ENCODE results near the gene ZNF831. TPM values are rescaled to one million over a fixed set of nuclear protein-coding genes. Genes with fewer than 3 reads are reported as not detected.

Gene ZNF831
- total RNA-seq, 4 donors from 2014 or later = 0.20 to 3.8 (median 2.3) TPM

DNA sequence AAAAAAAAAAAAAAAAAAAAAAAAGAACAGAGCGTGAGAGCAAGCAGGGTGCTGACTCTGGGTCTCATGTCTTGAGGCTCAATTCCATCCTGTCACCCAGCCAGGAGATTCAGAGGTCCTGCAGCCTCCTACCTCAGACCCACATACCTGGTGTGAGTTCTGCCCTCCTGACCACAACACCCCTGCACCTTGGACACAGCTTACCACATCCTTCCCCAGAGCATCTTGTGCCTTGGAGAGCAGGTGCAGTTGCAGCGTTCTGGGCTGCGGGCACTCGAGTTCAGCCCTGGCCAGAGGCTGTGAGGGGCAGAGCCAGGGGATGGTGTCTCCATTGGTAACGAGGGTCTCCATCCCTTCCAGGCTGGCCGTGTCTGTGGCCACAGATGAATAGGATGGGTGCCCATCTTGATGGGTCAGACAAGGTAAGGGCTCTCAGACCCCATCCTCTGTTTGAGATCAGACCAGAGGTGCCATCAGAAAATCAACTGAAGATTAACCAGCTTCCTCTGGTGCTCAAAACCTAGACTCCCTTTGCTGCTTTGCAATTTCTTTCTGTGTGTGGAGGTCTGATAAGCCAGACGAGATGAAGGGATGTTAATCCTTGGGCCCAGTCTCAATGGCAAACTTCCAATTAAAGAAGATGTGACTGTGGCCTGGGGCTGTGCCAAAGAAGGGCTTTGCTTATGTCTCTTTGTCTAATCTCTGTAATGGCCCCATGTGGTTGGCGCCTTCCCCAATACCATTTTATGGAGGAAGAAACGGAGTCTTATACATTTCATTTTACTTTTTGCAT lies 14.7 kb upstream of the ZNF831 start:
- Histone ChIP-seq H3K4me3 (no peak overlapping the region), H3K4me1 (peaks cover 0 to 12% (median 0%) of the 10 kb centered on the region in 4 donors), H3K27ac (peak overlapping the region in 3 of 4 donors; percentile 32 to 49 (median 40)), H3K36me3 (no peaks in the 10 kb centered on the region), H3K9me3 (no peaks in the 10 kb centered on the region), H3K27me3 (no peaks in the 10 kb centered on the region)
- intact Hi-C loops (cut with DNase I; ENCODE audit: low total_unique reads) = no loop called here
- TF ChIP-seq, protein P1, sequence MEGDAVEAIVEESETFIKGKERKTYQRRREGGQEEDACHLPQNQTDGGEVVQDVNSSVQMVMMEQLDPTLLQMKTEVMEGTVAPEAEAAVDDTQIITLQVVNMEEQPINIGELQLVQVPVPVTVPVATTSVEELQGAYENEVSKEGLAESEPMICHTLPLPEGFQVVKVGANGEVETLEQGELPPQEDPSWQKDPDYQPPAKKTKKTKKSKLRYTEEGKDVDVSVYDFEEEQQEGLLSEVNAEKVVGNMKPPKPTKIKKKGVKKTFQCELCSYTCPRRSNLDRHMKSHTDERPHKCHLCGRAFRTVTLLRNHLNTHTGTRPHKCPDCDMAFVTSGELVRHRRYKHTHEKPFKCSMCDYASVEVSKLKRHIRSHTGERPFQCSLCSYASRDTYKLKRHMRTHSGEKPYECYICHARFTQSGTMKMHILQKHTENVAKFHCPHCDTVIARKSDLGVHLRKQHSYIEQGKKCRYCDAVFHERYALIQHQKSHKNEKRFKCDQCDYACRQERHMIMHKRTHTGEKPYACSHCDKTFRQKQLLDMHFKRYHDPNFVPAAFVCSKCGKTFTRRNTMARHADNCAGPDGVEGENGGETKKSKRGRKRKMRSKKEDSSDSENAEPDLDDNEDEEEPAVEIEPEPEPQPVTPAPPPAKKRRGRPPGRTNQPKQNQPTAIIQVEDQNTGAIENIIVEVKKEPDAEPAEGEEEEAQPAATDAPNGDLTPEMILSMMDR (IDR thresholded peaks at IDR 0.05) = no peak
- TF ChIP-seq POLR2AphosphoS5 (IDR thresholded peaks at IDR 0.05) (no peak), POLR2A (IDR thresholded peaks at IDR 0.05) (no peak), EP300 (IDR thresholded peaks at IDR 0.05; ENCODE audit: low read depth) (no peak)
- in situ Hi-C loops (cut with MboI; ENCODE audit: low pct_ligation_motif_present in 1 of 4, low pct_unique_long_range_greater_than_20kb in 1 of 4, low sequenced_read_pairs in 3 of 4) = no loop called here
- 79 to 82% methylated on average over 4 to 9 of the region's 9 CpGs for WGBS, 2 donors (ENCODE audit: low coverage in 1 of 2)
- DNase-seq = no peak

DNA sequence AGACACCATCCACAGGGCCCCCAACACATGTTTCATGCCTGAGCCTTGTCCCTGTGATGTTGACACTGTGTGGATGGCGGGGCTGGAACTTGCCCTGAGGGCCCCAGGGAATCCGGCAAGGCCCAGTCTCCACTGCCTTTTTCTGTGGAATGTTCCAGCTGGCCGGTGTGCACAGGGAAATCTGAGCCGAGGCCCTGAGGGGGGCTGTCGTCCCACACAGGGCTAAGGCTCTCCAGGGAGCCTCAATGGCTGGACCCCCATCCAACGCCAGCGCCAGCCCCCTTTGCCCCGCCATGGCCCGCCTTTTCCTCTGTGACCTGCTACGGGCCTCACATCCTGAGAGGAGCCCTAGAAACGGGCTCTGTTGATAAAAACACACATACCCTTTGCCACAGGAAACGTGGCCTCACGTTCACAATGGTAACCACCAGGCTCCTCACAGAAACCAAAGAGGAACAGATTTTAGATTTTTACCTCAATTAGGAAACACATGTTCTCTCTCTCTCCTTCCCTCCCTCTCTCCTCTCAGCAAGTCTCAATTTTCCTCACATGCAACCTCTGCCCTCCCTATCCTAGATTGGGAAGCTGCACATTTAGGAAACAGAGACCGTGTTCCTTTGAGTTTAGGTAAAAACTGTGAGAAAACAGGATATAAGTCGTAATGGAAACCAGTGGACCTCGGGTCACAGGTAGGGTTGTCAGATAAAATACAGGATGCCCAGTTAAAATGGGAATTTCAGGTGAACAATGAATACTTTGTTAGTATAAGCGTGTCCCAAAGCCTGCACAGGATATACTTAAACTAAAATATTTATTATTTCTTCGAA lies 13.7 kb upstream of the ZNF831 start:
- TF ChIP-seq POLR2AphosphoS5 (IDR thresholded peaks at IDR 0.05) = peak in 1 of 3 donors; percentile 21
- TF ChIP-seq POLR2A (IDR thresholded peaks at IDR 0.05) = peak; percentile 16
- no peak for TF ChIP-seq EP300 (IDR thresholded peaks at IDR 0.05; ENCODE audit: low read depth)
- TF ChIP-seq, protein P1 (IDR thresholded peaks at IDR 0.05) = no peak
- peak; percentile 33 for DNase-seq
- H3K27me3 ChIP-seq = no peaks in the 10 kb centered on the region
- no peak overlapping the region for H3K4me3 ChIP-seq
- peak overlapping the region in 3 of 4 donors; percentile 32 to 49 (median 40) for H3K27ac ChIP-seq
- 57% methylated on average over 7 to 18 of the region's 18 CpGs for WGBS, 2 donors (ENCODE audit: low coverage in 1 of 2)
- H3K9me3 ChIP-seq = no peaks in the 10 kb centered on the region
- in situ Hi-C loops (cut with MboI; ENCODE audit: low pct_ligation_motif_present in 1 of 4, low pct_unique_long_range_greater_than_20kb in 1 of 4, low sequenced_read_pairs in 3 of 4) = no loop called here
- intact Hi-C loops (cut with DNase I; ENCODE audit: low total_unique reads) = no loop called here
- peaks cover 0 to 12% (median 0%) of the 10 kb centered on the region in 4 donors for H3K4me1 ChIP-seq
- H3K36me3 ChIP-seq = no peaks in the 10 kb centered on the region

DNA sequence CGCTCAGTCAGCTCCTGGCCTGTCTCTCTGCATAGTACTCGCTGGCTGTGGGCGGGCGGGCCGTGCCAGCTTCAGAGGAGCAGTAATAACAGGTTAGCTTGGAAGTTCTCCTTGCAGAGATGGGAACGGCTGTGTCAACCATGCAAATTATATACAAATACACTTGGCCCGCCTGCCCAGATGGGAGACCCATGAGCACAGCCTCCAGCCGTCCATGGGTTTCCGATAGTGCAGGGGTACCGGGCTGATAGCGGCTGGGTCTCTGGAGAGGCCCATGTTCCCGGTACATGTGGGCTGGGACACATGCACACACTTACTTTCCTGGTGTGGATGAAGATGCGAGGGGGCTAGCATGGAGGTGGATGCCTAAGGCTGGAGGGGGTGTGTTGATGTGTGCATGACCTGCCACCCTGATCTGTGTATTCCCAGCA lies 12.8 kb upstream of the ZNF831 start:
- in situ Hi-C loops (cut with MboI; ENCODE audit: low pct_ligation_motif_present in 1 of 4, low pct_unique_long_range_greater_than_20kb in 1 of 4, low sequenced_read_pairs in 3 of 4) = no loop called here
- H3K9me3 ChIP-seq = no peaks in the 10 kb centered on the region

More for the DNA sequence above, 12.8 kb upstream of the ZNF831 start:
- Histone ChIP-seq H3K4me3 (no peak overlapping the region), H3K27ac (peak overlapping the region in 1 of 4 donors; percentile 25), H3K4me1 (peaks cover 0 to 12% (median 0%) of the 10 kb centered on the region in 4 donors), H3K27me3 (no peaks in the 10 kb centered on the region), H3K36me3 (no peaks in the 10 kb centered on the region)
- no peak for DNase-seq
- intact Hi-C loops (cut with DNase I; ENCODE audit: low total_unique reads) = no loop called here
- WGBS, 2 donors (ENCODE audit: low coverage in 1 of 2) = 92% methylated on average over 12 of the region's 13 CpGs; no CpG with 5 or more reads in 1 of the 2 donors
- no peak for TF ChIP-seq POLR2A (IDR thresholded peaks at IDR 0.05)
- TF ChIP-seq EP300 (IDR thresholded peaks at IDR 0.05; ENCODE audit: low read depth) = no peak
- no peak for TF ChIP-seq POLR2AphosphoS5 (IDR thresholded peaks at IDR 0.05)
- TF ChIP-seq, protein P1 (IDR thresholded peaks at IDR 0.05) = no peak
